T-cell (primary cell): ENCODE results near the gene MYO16. TPM values are rescaled to one million over a fixed set of nuclear protein-coding genes. Genes with fewer than 3 reads are reported as not detected.

Experiments used
- ATAC-seq, 4 experiments: fragments of 200-7000 bp in 3 of 4; fragments of 150-1000 bp in 1 of 4; cut with Tn5 transposase; replicated peaks in 1 of 4; 1 replicate in 3 of 4; 2 replicates in 1 of 4; pipeline ENCODE4 v1.10.0; 2021; ENCODE audit warnings: moderate library complexity in 3 of 4, mild to moderate bottlenecking in 2 of 4, moderate number of reproducible peaks in 1 of 4
- CTCF ChIA-PET, 2 donors: fragments of 300-600 bp; sonication (Branson Sonifier 250); formaldehyde crosslinking; loops; one replicate each; lab custom pipeline; 2022; ENCODE audit warnings: antibody characterized with exemption in 2 of 2; lab: Charles Lee
- POLR2A ChIA-PET, 2 donors: fragments of 300-600 bp; sonication (Branson Sonifier 250); formaldehyde crosslinking; loops; one replicate each; lab custom pipeline; 2022; ENCODE audit warnings: antibody characterized with exemption in 2 of 2; lab: Charles Lee
- DNase-seq, 35 experiments: peaks; one replicate each; pipeline versions ENCODE4 v3.0.0 to v3.0.0-alpha.2; 2013 to 2023
- H3K27ac ChIP-seq: one replicate; pipeline ENCODE4 v1.5.1; 2013; ENCODE audit warnings: low read length
- H3K27me3 ChIP-seq, 2 experiments: replicated peaks in 1 of 2; 1 replicate in 1 of 2; 2 replicates in 1 of 2; pipeline versions ENCODE4 v1.6.1 to v1.7.0; 2013; ENCODE audit warnings: low read length in 1 of 2, mixed read lengths in 1 of 2; ENCODE audit not compliant: control insufficient read depth in 2 of 2, insufficient read depth in 2 of 2; ENCODE audit errors: extremely low read depth in 1 of 2
- H3K36me3 ChIP-seq, 2 donors: 1 replicate in 1 of 2; 2 replicates in 1 of 2; pipeline versions ENCODE4 v1.6.1 to v1.7.0; 2013; ENCODE audit warnings: low read length in 1 of 2; ENCODE audit not compliant: control insufficient read depth in 2 of 2, insufficient read depth in 1 of 2; ENCODE audit errors: extremely low read depth in 1 of 2
- H3K4me1 ChIP-seq, 2 experiments: 1 replicate in 1 of 2; 2 replicates in 1 of 2; pipeline versions ENCODE4 v1.6.1 to v1.7.0; 2013; ENCODE audit warnings: low read length in 2 of 2, mixed read lengths in 1 of 2; ENCODE audit not compliant: insufficient read depth in 2 of 2, control insufficient read depth in 1 of 2; ENCODE audit errors: extremely low read depth in 1 of 2
- H3K4me3 ChIP-seq, 2 donors: 1 replicate in 1 of 2; 2 replicates in 1 of 2; pipeline versions ENCODE4 v1.5.1 to v1.7.0; 2013; ENCODE audit warnings: mild to moderate bottlenecking in 2 of 2, low read length in 1 of 2, moderate library complexity in 1 of 2; ENCODE audit not compliant: control insufficient read depth in 1 of 2; ENCODE audit errors: extremely low read depth in 1 of 2
- H3K9me3 ChIP-seq: 2 replicates; pipeline ENCODE4 v1.7.0; 2013
- H3K27ac Mint-ChIP-seq, 2 donors: one replicate each; pipeline ENCODE4 v1.8.0; 2020 to 2021; ENCODE audit warnings: mild to moderate bottlenecking in 2 of 2, mixed read lengths in 2 of 2
- H3K27me3 Mint-ChIP-seq, 2 donors: one replicate each; pipeline ENCODE4 v1.8.0; 2021 to 2022; ENCODE audit warnings: mixed read lengths in 2 of 2
- H3K36me3 Mint-ChIP-seq: one replicate; pipeline ENCODE4 v1.8.0; 2021; ENCODE audit warnings: mixed read lengths
- H3K4me1 Mint-ChIP-seq, 3 donors: one replicate each; pipeline ENCODE4 v1.8.0; 2020 to 2022; ENCODE audit warnings: mixed read lengths in 3 of 3, mild to moderate bottlenecking in 1 of 3
- H3K4me3 Mint-ChIP-seq, 3 donors: one replicate each; pipeline ENCODE4 v1.8.0; 2020 to 2022; ENCODE audit warnings: mild to moderate bottlenecking in 3 of 3, mixed read lengths in 3 of 3, moderate library complexity in 3 of 3
- H3K9me3 Mint-ChIP-seq, 3 donors: one replicate each; pipeline ENCODE4 v1.8.0; 2020 to 2022; ENCODE audit warnings: mixed read lengths in 3 of 3
- WGBS: methylation state at CpG from one replicate; pipeline ENCODE4 v1.1.5; 2013; ENCODE audit warnings: missing lambda C conversion rate; ENCODE audit not compliant: insufficient coverage; 5-methylcytosine and 5-hydroxymethylcytosine counted together
- total RNA-seq, 35 experiments: library from RNA in 6 of 35; stranded (reverse) in 6 of 35; fragments of 120-200 nt in 1 of 35; gene quantifications; one replicate each; pipeline versions ENCODE4 v1.2.1 to v1.2.4 and lab custom pipeline; 2013 to 2026

Gene MYO16
- total RNA-seq, 5 donors from 2014 or later (not counting 1 experiment from before 2014, with no cell fraction given): 0.20 to 2.0 (median 1.1) TPM

DNA sequence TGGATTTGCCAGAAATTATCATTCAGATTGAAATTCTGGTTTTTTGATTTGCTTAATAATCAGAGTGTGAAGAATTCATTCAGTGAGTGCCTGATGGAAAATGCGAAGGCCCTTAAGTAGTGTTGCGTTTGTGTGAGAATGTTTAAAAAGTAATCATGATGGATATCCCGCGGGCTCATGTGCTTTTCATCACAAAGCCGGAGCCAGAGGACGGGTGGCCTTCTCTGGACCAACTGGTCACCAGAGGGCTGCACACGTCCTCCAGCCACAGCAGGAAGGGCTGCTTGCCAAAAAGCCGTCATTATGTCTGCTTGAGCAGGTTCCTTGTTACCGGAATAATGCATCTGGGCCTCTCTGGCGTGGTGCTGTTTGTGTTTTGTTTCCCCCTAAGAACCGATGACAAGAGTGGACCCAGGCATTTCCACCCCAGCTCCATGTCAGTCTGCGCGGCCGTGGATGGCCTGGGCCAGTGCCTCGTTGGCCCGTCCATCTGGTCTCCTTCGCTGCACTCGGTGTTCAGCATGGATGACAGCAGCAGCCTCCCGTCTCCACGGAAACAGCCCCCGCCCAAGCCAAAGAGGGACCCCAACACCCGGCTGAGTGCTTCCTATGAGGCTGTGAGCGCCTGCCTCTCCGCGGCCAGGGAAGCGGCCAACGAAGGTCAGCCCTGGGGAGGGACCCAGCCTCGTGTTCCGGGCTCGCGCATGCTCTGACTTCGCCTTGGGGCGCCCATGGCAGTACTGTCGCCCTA is 497.7 kb downstream of the MYO16 start:
- H3K36me3 Mint-ChIP-seq: no peaks in the 10 kb centered on the region
- POLR2A ChIA-PET: no interaction called here
- CTCF ChIA-PET: interaction anchor here in 1 of 2 donors (0.7 kb wide), 1 partner anchor 894 kb away, joined by 3 read pairs; no protein-coding TSS in a partner anchor
- Histone ChIP-seq H3K4me1 (peaks cover 0 to 4% of the 10 kb centered on the region in 2 experiments), H3K9me3 (no peaks in the 10 kb centered on the region), H3K27ac (no peak overlapping the region), H3K27me3 (peaks cover 0 to 2% of the 10 kb centered on the region in 2 experiments), H3K36me3 (no peaks in the 10 kb centered on the region), H3K4me3 (no peak overlapping the region)
- peaks cover 0 to 4% of the 10 kb centered on the region in 2 donors for H3K27me3 Mint-ChIP-seq
- H3K9me3 Mint-ChIP-seq: no peaks in the 10 kb centered on the region
- 86% methylated on average over 24 of the region's 34 CpGs for WGBS
- ATAC-seq (no peak), DNase-seq (no peak)
- H3K4me1 Mint-ChIP-seq: peaks cover 0 to 2% (median 0%) of the 10 kb centered on the region in 3 donors
- no peak overlapping the region for H3K4me3 Mint-ChIP-seq
- H3K27ac Mint-ChIP-seq: no peak overlapping the region

DNA sequence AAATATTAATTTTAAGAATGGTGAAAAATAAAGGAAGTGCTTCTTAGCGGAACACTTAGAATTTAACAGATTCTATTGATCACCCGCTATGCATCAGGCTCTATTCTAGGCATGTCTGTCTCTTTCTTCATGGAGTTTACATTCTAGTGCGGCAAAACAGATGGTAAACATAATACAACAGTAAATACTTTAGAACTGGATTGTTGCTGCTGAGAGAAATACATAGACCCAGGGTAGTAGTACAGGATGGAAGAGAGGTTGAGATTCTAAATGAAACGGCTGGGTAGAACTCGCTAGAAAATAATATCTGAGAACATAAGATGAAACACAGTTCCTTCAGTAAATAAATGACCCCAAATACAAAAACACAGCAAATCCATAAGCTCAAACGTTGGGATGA is 498.7 kb downstream of the MYO16 start:
- no peaks in the 10 kb centered on the region for H3K9me3 ChIP-seq
- ATAC-seq (no peak), DNase-seq (no peak)
- no peaks in the 10 kb centered on the region for H3K9me3 Mint-ChIP-seq
- H3K27ac Mint-ChIP-seq: no peak overlapping the region
- no peaks in the 10 kb centered on the region for H3K36me3 ChIP-seq
- H3K4me1 Mint-ChIP-seq: peaks cover 0 to 2% (median 0%) of the 10 kb centered on the region in 3 donors
- 100% methylated on average over 2 of the region's 6 CpGs for WGBS
- H3K4me1 ChIP-seq: peaks cover 0 to 4% of the 10 kb centered on the region in 2 experiments
- POLR2A ChIA-PET: no interaction called here
- H3K27ac ChIP-seq: no peak overlapping the region
- CTCF ChIA-PET: interaction anchor here in 1 of 2 donors (0.6 kb wide), 1 partner anchor 62 kb away, joined by 4 read pairs; no protein-coding TSS in a partner anchor
- no peaks in the 10 kb centered on the region for H3K36me3 Mint-ChIP-seq
- no peak overlapping the region for H3K4me3 ChIP-seq
- H3K27me3 ChIP-seq: peaks cover 0 to 2% of the 10 kb centered on the region in 2 experiments
- no peak overlapping the region for H3K4me3 Mint-ChIP-seq
- H3K27me3 Mint-ChIP-seq: peaks cover 0 to 4% of the 10 kb centered on the region in 2 donors

DNA sequence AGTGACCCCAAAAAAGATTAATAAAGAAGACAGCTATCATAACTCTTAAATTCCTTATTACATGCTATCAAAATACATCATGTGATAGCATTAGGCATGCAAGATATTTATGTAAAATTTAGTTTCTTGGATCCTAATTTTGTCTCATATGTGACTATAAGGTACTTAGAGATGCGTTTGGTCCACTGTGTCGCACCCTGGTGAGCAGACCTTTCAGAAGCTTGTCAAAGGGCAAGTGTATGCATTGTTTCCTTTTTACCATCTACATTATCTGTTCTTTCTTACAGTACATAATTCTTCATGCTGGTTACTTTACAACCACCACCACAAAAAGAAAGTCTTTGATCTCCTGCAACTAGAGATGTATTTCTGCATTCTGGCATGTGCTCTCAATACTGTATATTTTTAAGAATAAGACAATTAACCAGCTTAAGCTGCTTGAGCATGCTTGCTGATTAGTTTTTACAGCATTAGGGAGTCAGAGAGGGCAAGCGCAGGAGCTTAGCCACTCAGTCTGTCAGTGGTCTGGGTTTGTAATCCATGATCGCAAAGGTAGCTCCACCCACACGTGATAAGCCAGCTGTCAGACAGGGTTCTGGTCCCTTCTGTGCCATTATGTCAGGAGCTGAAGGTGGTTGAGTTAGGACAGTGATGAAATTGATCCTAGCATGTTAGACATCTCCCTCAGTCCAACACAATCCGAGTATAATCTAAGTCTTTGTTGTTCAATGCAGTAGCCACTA is 500.9 kb downstream of the MYO16 start:
- Mint-ChIP-seq H3K4me1 (peaks cover 0 to 2% (median 0%) of the 10 kb centered on the region in 3 donors), H3K27me3 (peaks cover 0 to 8% of the 10 kb centered on the region in 2 donors), H3K36me3 (no peaks in the 10 kb centered on the region), H3K27ac (no peak overlapping the region), H3K4me3 (no peak overlapping the region), H3K9me3 (no peaks in the 10 kb centered on the region)
- Histone ChIP-seq H3K4me1 (peaks cover 0 to 4% of the 10 kb centered on the region in 2 experiments), H3K27ac (no peak overlapping the region), H3K4me3 (no peak overlapping the region), H3K36me3 (no peaks in the 10 kb centered on the region), H3K27me3 (peaks cover 0 to 2% of the 10 kb centered on the region in 2 experiments), H3K9me3 (no peaks in the 10 kb centered on the region)
- WGBS: 100% methylated on average over 1 of the region's 6 CpGs
- ChIA-PET POLR2A (no interaction called here), CTCF (no interaction called here)
- ATAC-seq: no peak
- no peak for DNase-seq

GRCh38 chr13:109131698-109132257 is 502.4 kb downstream of the MYO16 start:
- ChIA-PET CTCF (no interaction called here), POLR2A (no interaction called here)
- no peak overlapping the region for H3K4me3 ChIP-seq
- ATAC-seq: no peak
- DNase-seq: peak in 1 of 35 experiments; percentile 6
- Mint-ChIP-seq H3K4me1 (peaks cover 0 to 2% (median 0%) of the 10 kb centered on the region in 3 donors), H3K27ac (no peak overlapping the region), H3K4me3 (no peak overlapping the region), H3K9me3 (no peaks in the 10 kb centered on the region), H3K36me3 (no peaks in the 10 kb centered on the region), H3K27me3 (peaks cover 0 to 10% of the 10 kb centered on the region in 2 donors)
- H3K4me1 ChIP-seq: peaks cover 0 to 4% of the 10 kb centered on the region in 2 experiments
- no peak overlapping the region for H3K27ac ChIP-seq
- H3K9me3 ChIP-seq: no peaks in the 10 kb centered on the region
- peaks cover 0 to 2% of the 10 kb centered on the region in 2 experiments for H3K27me3 ChIP-seq
- 38% methylated on average over 8 of the region's 10 CpGs for WGBS
- H3K36me3 ChIP-seq: no peaks in the 10 kb centered on the region

GRCh38 chr13:109135018-109135417 is 505.6 kb downstream of the MYO16 start:
- Mint-ChIP-seq H3K27ac (no peak overlapping the region), H3K9me3 (no peaks in the 10 kb centered on the region), H3K36me3 (no peaks in the 10 kb centered on the region), H3K27me3 (peaks cover 0 to 14% of the 10 kb centered on the region in 2 donors), H3K4me3 (no peak overlapping the region), H3K4me1 (peaks cover 0 to 2% (median 0%) of the 10 kb centered on the region in 3 donors)
- DNase-seq (no peak), ATAC-seq (no peak)
- Histone ChIP-seq H3K4me3 (no peak overlapping the region), H3K9me3 (no peaks in the 10 kb centered on the region), H3K27ac (no peak overlapping the region), H3K27me3 (peaks cover 0 to 6% of the 10 kb centered on the region in 2 experiments), H3K4me1 (peaks cover 0 to 4% of the 10 kb centered on the region in 2 experiments), H3K36me3 (no peaks in the 10 kb centered on the region)
- WGBS: 71% methylated on average over 3 of the region's 6 CpGs
- CTCF ChIA-PET: interaction anchor here in 1 of 2 donors (0.6 kb wide), 1 partner anchor 48 kb away, joined by 3 read pairs; no protein-coding TSS in a partner anchor
- POLR2A ChIA-PET: no interaction called here

DNA sequence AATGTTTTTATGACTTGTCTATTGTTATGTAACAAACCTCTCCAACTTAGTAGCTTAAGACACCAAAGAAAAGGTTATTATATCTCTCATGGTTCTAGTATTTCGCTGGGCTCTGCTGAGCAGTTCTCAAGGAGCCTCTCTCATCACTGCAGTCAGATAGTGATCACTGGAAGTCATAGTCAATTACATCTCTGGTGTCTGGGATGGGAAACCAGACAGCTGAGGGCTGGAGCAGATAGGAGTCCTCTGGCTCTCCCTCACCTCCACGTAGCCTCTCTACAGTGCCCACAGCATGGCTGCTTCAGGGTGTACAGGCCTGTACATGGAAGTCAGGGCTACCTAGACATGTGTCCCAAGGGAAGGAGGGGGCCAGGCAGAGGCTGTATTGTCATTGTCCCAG is 507.5 kb downstream of the MYO16 start:
- 80% methylated on average over 1 of the region's 2 CpGs for WGBS

More for the DNA sequence above, 507.5 kb downstream of the MYO16 start:
- Histone ChIP-seq H3K9me3 (no peaks in the 10 kb centered on the region), H3K27me3 (peaks cover 3 to 16% of the 10 kb centered on the region in 2 experiments), H3K36me3 (no peaks in the 10 kb centered on the region), H3K27ac (no peak overlapping the region), H3K4me1 (no peaks in the 10 kb centered on the region), H3K4me3 (no peak overlapping the region)
- POLR2A ChIA-PET: no interaction called here
- ATAC-seq (no peak), DNase-seq (no peak)
- Mint-ChIP-seq H3K27ac (no peak overlapping the region), H3K4me1 (no peaks in the 10 kb centered on the region), H3K4me3 (no peak overlapping the region), H3K27me3 (peaks cover 6 to 22% of the 10 kb centered on the region in 2 donors), H3K9me3 (no peaks in the 10 kb centered on the region), H3K36me3 (no peaks in the 10 kb centered on the region)
- CTCF ChIA-PET: no interaction called here
